WTC11 (cell line): ENCODE measurements around the gene C3orf18. TPM values are rescaled to one million over a fixed set of nuclear protein-coding genes. Genes with fewer than 3 reads are reported as not detected.
A peak's percentile ranks its signal among the peaks of the same experiment; 100 is the strongest.

Experiments
- ATAC-seq: fragments of 200-7000 bp; cut with Tn5 transposase; 2 replicates; pipeline ENCODE4 v1.10.0; 2021; ENCODE audit warnings: mild to moderate bottlenecking, moderate library complexity
- CTCF ChIA-PET: fragments of 300-600 bp; sonication (Branson Sonifier 250); formaldehyde crosslinking; loops from one replicate; lab custom pipeline; 2021; ENCODE audit warnings: antibody characterized with exemption; lab: Charles Lee
- POLR2A ChIA-PET: fragments of 350-600 bp; sonication (Branson Sonifier 250); formaldehyde crosslinking; loops from one replicate; lab custom pipeline; 2021; ENCODE audit warnings: antibody characterized with exemption; lab: Charles Lee
- DNase-seq: peaks from one replicate; pipeline ENCODE4 v3.0.0; 2021; ENCODE audit warnings: low spot score
- H3K27ac Mint-ChIP-seq: 2 replicates; pipeline ENCODE4 v1.8.0; 2021; ENCODE audit warnings: mixed read lengths
- H3K27me3 Mint-ChIP-seq: 2 replicates; pipeline ENCODE4 v1.8.0; 2021; ENCODE audit warnings: low read depth, mild to moderate bottlenecking, moderate library complexity, mixed read lengths
- H3K36me3 Mint-ChIP-seq: 2 replicates; pipeline ENCODE4 v1.8.0; 2021; ENCODE audit warnings: mixed read lengths
- H3K4me1 Mint-ChIP-seq: 2 replicates; pipeline ENCODE4 v1.8.0; 2022; ENCODE audit warnings: mixed read lengths
- H3K4me3 Mint-ChIP-seq: 2 replicates; pipeline ENCODE4 v1.8.0; 2021; ENCODE audit warnings: mild to moderate bottlenecking, moderate library complexity, mixed read lengths
- H3K9me3 Mint-ChIP-seq: 2 replicates; pipeline ENCODE4 v1.8.0; 2021; ENCODE audit warnings: mixed read lengths
- CREB1 ChIP-seq: sonication (generic); formaldehyde crosslinking; IDR thresholded peaks from 2 replicates; pipeline ENCODE4 v1.8.0; 2023; ENCODE audit warnings: mild to moderate bottlenecking, missing genetic modification reagents
- E2F4 ChIP-seq: sonication (generic); formaldehyde crosslinking; IDR thresholded peaks from 2 replicates; pipeline ENCODE4 v1.8.1; 2022; ENCODE audit warnings: low read depth, mild to moderate bottlenecking, moderate library complexity, missing genetic modification reagents, borderline replicate concordance
- EMX1 ChIP-seq: fragments of 250-450 bp; sonication (Bioruptor Pico); IDR thresholded peaks from 2 replicates; pipeline ENCODE4 v1.8.0; 2021; ENCODE audit warnings: mild to moderate bottlenecking
- FOXP1 ChIP-seq: sonication (generic); formaldehyde crosslinking; IDR thresholded peaks from 2 replicates; pipeline ENCODE4 v1.8.0; 2022; ENCODE audit warnings: missing genetic modification reagents, mild to moderate bottlenecking, moderate library complexity, borderline replicate concordance
- GRHL2 ChIP-seq: fragments of 250-450 bp; sonication (Bioruptor Pico); IDR thresholded peaks from 2 replicates; pipeline ENCODE4 v1.8.0; 2022; ENCODE audit warnings: mild to moderate bottlenecking, moderate library complexity; ENCODE audit not compliant: insufficient replicate concordance, severe bottlenecking
- JAZF1 ChIP-seq: fragments of 250-450 bp; sonication (Bioruptor Pico); IDR thresholded peaks from 2 replicates; pipeline ENCODE4 v1.9.0; 2021; ENCODE audit warnings: moderate library complexity, mild to moderate bottlenecking, inconsistent platforms
- SOX15 ChIP-seq: fragments of 250-450 bp; sonication (Bioruptor Pico); IDR thresholded peaks from 2 replicates; pipeline ENCODE4 v1.9.0; 2021; ENCODE audit warnings: mild to moderate bottlenecking
- TEAD1 ChIP-seq: sonication (generic); formaldehyde crosslinking; IDR thresholded peaks from 2 replicates; pipeline ENCODE4 v1.8.0; 2022; ENCODE audit warnings: mild to moderate bottlenecking, missing genetic modification reagents
- TP53 ChIP-seq: sonication (generic); formaldehyde crosslinking; IDR thresholded peaks from 2 replicates; pipeline ENCODE4 v1.8.1; 2023; ENCODE audit warnings: mild to moderate bottlenecking, missing genetic modification reagents
- USF2 ChIP-seq: sonication (generic); formaldehyde crosslinking; IDR thresholded peaks from 2 replicates; pipeline ENCODE4 v1.8.1; 2023; ENCODE audit warnings: mild to moderate bottlenecking, missing genetic modification reagents, moderate library complexity
- ZNF121 ChIP-seq: sonication (generic); formaldehyde crosslinking; IDR thresholded peaks from 2 replicates; pipeline ENCODE4 v1.8.0; 2023; ENCODE audit warnings: missing genetic modification reagents
- ZNF317 ChIP-seq: sonication (generic); formaldehyde crosslinking; IDR thresholded peaks from 2 replicates; pipeline ENCODE4 v1.8.1; 2023; ENCODE audit warnings: low read depth, mild to moderate bottlenecking, moderate library complexity, missing genetic modification reagents, borderline replicate concordance
- ZNF396 ChIP-seq: fragments of 250-450 bp; sonication (Bioruptor Pico); IDR thresholded peaks from 2 replicates; pipeline ENCODE4 v1.8.0; 2021; ENCODE audit warnings: mild to moderate bottlenecking, moderate library complexity, borderline replicate concordance
- ZNF416 ChIP-seq: fragments of 250-450 bp; sonication (Bioruptor Pico); IDR thresholded peaks from 2 replicates; pipeline ENCODE4 v1.9.0; 2021; ENCODE audit warnings: mild to moderate bottlenecking, inconsistent platforms
- ZNF423 ChIP-seq: fragments of 250-450 bp; sonication (Bioruptor Pico); IDR thresholded peaks from 2 replicates; pipeline ENCODE4 v2.1.2; 2022; ENCODE audit warnings: mild to moderate bottlenecking, moderate library complexity
- total RNA-seq: library from RNA; stranded (reverse); gene quantifications from 3 replicates; pipeline ENCODE4 v1.2.3, GENCODE V29; 2021
- TF ChIP-seq, protein P1 (sequence below): sonication (generic); formaldehyde crosslinking; IDR thresholded peaks from 2 replicates; pipeline ENCODE4 v1.8.1; 2023; ENCODE audit warnings: mild to moderate bottlenecking, missing genetic modification reagents, moderate library complexity
- TF ChIP-seq, protein P2 (sequence below): sonication (generic); formaldehyde crosslinking; conservative IDR thresholded peaks from 2 replicates; pipeline ENCODE4 v1.8.1; 2023; ENCODE audit warnings: mild to moderate bottlenecking, low read depth, missing genetic modification reagents, moderate library complexity
- TF ChIP-seq, protein P3 (sequence below): fragments of 250-450 bp; sonication (Bioruptor Pico); IDR thresholded peaks from 2 replicates; pipeline ENCODE4 v1.9.0; 2021; ENCODE audit warnings: mild to moderate bottlenecking
- TF ChIP-seq, protein P4 (sequence below): fragments of 250-450 bp; sonication (Bioruptor Pico); IDR thresholded peaks from 2 replicates; pipeline ENCODE4 v1.9.0; 2021; ENCODE audit warnings: mild to moderate bottlenecking
- TF ChIP-seq, protein P5 (sequence below): fragments of 250-450 bp; sonication (Bioruptor Pico); conservative IDR thresholded peaks from 2 replicates; pipeline ENCODE4 v1.9.0; 2021; ENCODE audit warnings: mild to moderate bottlenecking

C3orf18 gene
- total RNA-seq, 1 experiment from 2014 or later = 12.1 TPM

DNA sequence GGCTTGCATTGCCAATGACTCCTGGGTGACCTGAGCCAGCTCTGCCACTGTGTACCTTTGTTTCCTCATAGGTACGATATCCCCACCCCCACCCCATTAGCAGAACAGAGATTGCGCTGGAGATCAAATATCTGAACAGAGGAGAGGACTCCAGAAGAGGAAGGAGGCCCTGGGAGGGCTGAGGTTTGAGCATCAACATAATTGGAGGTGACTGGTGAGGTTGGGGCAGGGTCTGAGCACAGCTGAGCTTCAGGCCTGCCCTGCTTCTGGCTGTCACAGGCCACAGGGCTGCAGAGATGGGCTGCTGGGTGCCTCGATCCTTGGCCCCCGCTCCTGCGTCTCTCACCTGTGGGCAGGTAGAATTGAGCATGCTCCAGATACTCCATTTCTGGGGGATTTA, 42.8 kb downstream of the C3orf18 start (continued):
- TF ChIP-seq, protein P1, sequence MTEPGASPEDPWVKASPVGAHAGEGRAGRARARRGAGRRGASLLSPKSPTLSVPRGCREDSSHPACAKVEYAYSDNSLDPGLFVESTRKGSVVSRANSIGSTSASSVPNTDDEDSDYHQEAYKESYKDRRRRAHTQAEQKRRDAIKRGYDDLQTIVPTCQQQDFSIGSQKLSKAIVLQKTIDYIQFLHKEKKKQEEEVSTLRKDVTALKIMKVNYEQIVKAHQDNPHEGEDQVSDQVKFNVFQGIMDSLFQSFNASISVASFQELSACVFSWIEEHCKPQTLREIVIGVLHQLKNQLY = no peak
- TF ChIP-seq ZNF396 (no peak), USF2 (CRISPR knock-in tag) (no peak), TEAD1 (CRISPR knock-in tag) (no peak)
- TF ChIP-seq, protein P2, sequence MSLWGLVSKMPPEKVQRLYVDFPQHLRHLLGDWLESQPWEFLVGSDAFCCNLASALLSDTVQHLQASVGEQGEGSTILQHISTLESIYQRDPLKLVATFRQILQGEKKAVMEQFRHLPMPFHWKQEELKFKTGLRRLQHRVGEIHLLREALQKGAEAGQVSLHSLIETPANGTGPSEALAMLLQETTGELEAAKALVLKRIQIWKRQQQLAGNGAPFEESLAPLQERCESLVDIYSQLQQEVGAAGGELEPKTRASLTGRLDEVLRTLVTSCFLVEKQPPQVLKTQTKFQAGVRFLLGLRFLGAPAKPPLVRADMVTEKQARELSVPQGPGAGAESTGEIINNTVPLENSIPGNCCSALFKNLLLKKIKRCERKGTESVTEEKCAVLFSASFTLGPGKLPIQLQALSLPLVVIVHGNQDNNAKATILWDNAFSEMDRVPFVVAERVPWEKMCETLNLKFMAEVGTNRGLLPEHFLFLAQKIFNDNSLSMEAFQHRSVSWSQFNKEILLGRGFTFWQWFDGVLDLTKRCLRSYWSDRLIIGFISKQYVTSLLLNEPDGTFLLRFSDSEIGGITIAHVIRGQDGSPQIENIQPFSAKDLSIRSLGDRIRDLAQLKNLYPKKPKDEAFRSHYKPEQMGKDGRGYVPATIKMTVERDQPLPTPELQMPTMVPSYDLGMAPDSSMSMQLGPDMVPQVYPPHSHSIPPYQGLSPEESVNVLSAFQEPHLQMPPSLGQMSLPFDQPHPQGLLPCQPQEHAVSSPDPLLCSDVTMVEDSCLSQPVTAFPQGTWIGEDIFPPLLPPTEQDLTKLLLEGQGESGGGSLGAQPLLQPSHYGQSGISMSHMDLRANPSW (CRISPR knock-in tag) = no peak

DNA sequence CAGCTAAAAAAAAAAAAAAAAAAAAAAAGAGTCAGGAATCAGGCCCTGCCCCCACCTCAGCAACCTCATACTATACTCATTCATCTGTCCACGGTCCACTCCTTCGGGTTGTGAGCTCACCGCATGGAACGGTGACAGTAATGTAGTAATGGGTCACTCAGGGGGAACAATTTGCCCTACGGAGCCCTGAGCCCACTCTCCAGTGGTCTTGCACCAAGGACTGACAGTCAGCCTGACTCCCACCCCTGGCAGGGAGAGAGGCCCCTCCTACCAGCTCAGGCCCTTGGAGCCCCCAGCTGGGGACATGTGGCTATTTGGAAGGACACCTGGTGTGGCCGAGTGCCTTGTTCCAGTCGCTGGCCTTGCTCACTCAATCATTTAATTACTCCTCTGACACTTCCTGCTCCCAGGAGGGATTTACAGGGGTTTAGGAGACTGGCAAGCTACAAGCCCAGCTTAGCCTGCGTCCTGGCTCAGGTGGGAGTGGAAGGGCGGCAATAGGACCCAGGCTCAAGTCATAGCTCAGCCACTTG, 44.2 kb downstream of the C3orf18 start:
- DNase-seq (no peak), ATAC-seq (no peak)
- ChIA-PET POLR2A (interaction anchor here (0.6 to 1.0 kb wide), 5 partner anchors 16 to 862 kb away, joined by 3 to 4 read pairs (median 4); partner anchors contain the start of gene MANF), CTCF (interaction anchor here (0.5 to 3.8 kb wide), 14 partner anchors 9 to 186 kb away, joined by 3 to 24 read pairs (median 3); partner anchors contain the start of gene CISH)
- TF ChIP-seq ZNF416 (CRISPR knock-in tag) (no peak), ZNF423 (CRISPR knock-in tag) (0 out of 2 replicates have a peak, but pooled peaks have one; percentile 31)
- Mint-ChIP-seq H3K4me1 (peaks cover 56% of the 10 kb centered on the region), H3K9me3 (no peaks in the 10 kb centered on the region), H3K4me3 (no peak overlapping the region), H3K36me3 (no peaks in the 10 kb centered on the region), H3K27ac (no peak overlapping the region; the same call in 1 of the 2 replicates), H3K27me3 (peaks cover 12% of the 10 kb centered on the region)

DNA sequence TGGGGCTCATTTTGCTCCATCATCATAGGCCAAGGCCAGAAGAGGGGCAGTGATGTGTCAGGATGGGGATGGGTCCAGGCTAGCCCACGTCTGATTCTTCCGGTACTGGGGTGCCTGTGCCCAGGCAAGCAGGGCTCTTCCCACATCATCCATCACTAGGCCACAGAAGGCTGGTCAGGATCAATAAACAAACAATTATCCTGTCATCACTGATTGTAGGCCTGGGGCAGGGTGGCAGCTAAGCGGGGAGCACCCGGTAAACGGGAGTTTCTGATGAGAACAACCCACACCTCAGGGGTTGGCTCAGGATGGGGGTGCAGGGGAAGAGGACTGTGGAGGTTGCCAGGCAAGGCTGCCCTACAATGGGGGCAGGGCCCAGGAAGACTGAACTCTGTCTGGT, 46.0 kb downstream of the C3orf18 start:
- ATAC-seq (no peak), DNase-seq (no peak)
- no peak overlapping the region for H3K27ac Mint-ChIP-seq
- H3K9me3 Mint-ChIP-seq = no peaks in the 10 kb centered on the region
- CTCF ChIA-PET = interaction anchor here (0.9 to 2.6 kb wide), 5 partner anchors 17 to 156 kb away, joined by 3 to 17 read pairs (median 3); no protein-coding TSS in a partner anchor
- POLR2A ChIA-PET = interaction anchor here (0.6 to 1.3 kb wide), 2 partner anchors 13 to 175 kb away, joined by 4 to 5 read pairs; no protein-coding TSS in a partner anchor
- no peaks in the 10 kb centered on the region for H3K36me3 Mint-ChIP-seq
- H3K4me1 Mint-ChIP-seq = peaks cover 73% of the 10 kb centered on the region
- H3K27me3 Mint-ChIP-seq = peaks cover 12% of the 10 kb centered on the region
- no peak overlapping the region for H3K4me3 Mint-ChIP-seq
- no peak for TF ChIP-seq ZNF121 (CRISPR knock-in tag)
- TF ChIP-seq CREB1 (CRISPR knock-in tag) = no peak
- TF ChIP-seq FOXP1 (CRISPR knock-in tag) = no peak
- no peak for TF ChIP-seq JAZF1 (CRISPR knock-in tag)
- TF ChIP-seq TP53 (CRISPR knock-in tag) = no peak
- TF ChIP-seq EMX1 (CRISPR knock-in tag) = no peak
- no peak for TF ChIP-seq ZNF317 (CRISPR knock-in tag)
- TF ChIP-seq, protein P3, sequence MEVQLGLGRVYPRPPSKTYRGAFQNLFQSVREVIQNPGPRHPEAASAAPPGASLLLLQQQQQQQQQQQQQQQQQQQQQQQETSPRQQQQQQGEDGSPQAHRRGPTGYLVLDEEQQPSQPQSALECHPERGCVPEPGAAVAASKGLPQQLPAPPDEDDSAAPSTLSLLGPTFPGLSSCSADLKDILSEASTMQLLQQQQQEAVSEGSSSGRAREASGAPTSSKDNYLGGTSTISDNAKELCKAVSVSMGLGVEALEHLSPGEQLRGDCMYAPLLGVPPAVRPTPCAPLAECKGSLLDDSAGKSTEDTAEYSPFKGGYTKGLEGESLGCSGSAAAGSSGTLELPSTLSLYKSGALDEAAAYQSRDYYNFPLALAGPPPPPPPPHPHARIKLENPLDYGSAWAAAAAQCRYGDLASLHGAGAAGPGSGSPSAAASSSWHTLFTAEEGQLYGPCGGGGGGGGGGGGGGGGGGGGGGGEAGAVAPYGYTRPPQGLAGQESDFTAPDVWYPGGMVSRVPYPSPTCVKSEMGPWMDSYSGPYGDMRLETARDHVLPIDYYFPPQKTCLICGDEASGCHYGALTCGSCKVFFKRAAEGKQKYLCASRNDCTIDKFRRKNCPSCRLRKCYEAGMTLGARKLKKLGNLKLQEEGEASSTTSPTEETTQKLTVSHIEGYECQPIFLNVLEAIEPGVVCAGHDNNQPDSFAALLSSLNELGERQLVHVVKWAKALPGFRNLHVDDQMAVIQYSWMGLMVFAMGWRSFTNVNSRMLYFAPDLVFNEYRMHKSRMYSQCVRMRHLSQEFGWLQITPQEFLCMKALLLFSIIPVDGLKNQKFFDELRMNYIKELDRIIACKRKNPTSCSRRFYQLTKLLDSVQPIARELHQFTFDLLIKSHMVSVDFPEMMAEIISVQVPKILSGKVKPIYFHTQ = no peak
- no peak for TF ChIP-seq E2F4 (CRISPR knock-in tag)
- no peak for TF ChIP-seq SOX15
- TF ChIP-seq, protein P4, sequence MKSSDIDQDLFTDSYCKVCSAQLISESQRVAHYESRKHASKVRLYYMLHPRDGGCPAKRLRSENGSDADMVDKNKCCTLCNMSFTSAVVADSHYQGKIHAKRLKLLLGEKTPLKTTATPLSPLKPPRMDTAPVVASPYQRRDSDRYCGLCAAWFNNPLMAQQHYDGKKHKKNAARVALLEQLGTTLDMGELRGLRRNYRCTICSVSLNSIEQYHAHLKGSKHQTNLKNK = no peak
- TF ChIP-seq ZNF396 = no peak
- no peak for TF ChIP-seq ZNF416 (CRISPR knock-in tag)
- TF ChIP-seq, protein P5, sequence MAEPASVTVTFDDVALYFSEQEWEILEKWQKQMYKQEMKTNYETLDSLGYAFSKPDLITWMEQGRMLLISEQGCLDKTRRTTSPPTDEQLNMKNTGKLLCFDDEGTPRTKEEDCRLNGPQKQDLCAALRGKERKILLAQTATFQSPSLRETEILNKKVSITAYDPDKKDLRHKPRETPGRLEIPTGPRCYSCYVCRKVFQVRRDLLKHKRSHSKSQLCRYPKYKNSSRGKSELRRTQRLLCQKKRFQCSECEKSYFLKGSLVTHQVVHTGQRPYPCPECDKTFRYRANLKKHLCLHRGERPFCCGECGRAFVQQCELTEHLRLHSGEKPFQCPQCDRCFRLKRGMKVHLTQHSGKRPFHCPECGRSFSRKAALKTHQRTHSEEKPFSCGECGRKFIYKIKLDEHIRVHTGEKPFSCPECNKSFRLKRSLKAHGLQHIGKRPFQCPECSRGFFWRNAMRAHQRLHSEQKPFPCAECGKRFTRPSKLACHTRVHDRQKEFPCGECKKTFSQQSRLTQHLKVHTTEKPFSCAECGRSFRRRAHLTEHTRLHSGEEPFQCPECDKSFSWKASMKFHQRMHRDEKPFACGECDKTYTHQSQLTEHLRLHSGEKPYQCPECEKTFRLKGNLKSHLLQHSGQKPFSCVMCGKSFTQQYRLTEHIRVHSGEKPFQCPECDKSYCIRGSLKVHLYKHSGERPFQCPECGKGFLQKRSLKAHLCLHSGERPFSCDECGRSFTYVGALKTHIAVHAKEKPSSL (CRISPR knock-in tag) = no peak
- no peak for TF ChIP-seq GRHL2 (CRISPR knock-in tag)
